ENCODE results near the gene C1orf159. TPM values are rescaled to one million over a fixed set of nuclear protein-coding genes. Genes with fewer than 3 reads are reported as not detected.

The C1orf159 gene
- total and polyA plus RNA-seq, 4 donors = 9.5 to 19.2 (median 13.3) TPM

- no peaks in the 10 kb centered on the region for H3K36me3 ChIP-seq (ENCODE audit: control insufficient read depth in 4 of 4, insufficient read depth in 4 of 4, low read length in 4 of 4)
- ATAC-seq (ENCODE audit: insufficient read depth, low FRiP score) = no peak
- H3K9ac ChIP-seq (ENCODE audit: insufficient read depth in 1 of 2, low read length in 2 of 2) = no peak overlapping the region
- H3K4me1 ChIP-seq (ENCODE audit: control insufficient read depth in 5 of 5, insufficient read depth in 5 of 5, low read length in 5 of 5) = peaks cover 0 to 27% (median 2%) of the 10 kb centered on the region in 5 donors
- H3K27me3 ChIP-seq (ENCODE audit: control insufficient read depth in 3 of 3, insufficient read depth in 3 of 3, low read length in 2 of 3) = no peaks in the 10 kb centered on the region
- WGBS, 2 donors = 82 to 85% methylated on average over 48 of the region's 48 CpGs
- H3K9me3 ChIP-seq (ENCODE audit: control insufficient read depth in 4 of 4, insufficient read depth in 3 of 4, low read length in 3 of 4) = no peaks in the 10 kb centered on the region
- TF ChIP-seq, protein P1, sequence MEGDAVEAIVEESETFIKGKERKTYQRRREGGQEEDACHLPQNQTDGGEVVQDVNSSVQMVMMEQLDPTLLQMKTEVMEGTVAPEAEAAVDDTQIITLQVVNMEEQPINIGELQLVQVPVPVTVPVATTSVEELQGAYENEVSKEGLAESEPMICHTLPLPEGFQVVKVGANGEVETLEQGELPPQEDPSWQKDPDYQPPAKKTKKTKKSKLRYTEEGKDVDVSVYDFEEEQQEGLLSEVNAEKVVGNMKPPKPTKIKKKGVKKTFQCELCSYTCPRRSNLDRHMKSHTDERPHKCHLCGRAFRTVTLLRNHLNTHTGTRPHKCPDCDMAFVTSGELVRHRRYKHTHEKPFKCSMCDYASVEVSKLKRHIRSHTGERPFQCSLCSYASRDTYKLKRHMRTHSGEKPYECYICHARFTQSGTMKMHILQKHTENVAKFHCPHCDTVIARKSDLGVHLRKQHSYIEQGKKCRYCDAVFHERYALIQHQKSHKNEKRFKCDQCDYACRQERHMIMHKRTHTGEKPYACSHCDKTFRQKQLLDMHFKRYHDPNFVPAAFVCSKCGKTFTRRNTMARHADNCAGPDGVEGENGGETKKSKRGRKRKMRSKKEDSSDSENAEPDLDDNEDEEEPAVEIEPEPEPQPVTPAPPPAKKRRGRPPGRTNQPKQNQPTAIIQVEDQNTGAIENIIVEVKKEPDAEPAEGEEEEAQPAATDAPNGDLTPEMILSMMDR (IDR thresholded peaks at IDR 0.05; ENCODE audit: control extremely low read depth, extremely low read depth) = no peak
- peak; percentile 42 to 70 (median 52) for DNase-seq
- no peak overlapping the region for H3K4me3 ChIP-seq
- peak overlapping the region; percentile 6 to 17 for H3K27ac ChIP-seq (ENCODE audit: low read depth in 1 of 2, low read length in 1 of 2)
These were observed 16.4 kb upstream of the C1orf159 start for GRCh38 chr1:1132042-1132950.

GRCh38 chr1:1130206-1131120, 14.6 kb upstream of the C1orf159 start:
- TF ChIP-seq, protein P1 (IDR thresholded peaks at IDR 0.05; ENCODE audit: control extremely low read depth, extremely low read depth) = no peak
- no peak for ATAC-seq (ENCODE audit: insufficient read depth, low FRiP score)
- Histone ChIP-seq H3K27me3 (ENCODE audit: control insufficient read depth in 3 of 3, insufficient read depth in 3 of 3, low read length in 2 of 3) (no peaks in the 10 kb centered on the region), H3K27ac (ENCODE audit: low read depth in 1 of 2, low read length in 1 of 2) (no peak overlapping the region), H3K36me3 (ENCODE audit: control insufficient read depth in 4 of 4, insufficient read depth in 4 of 4, low read length in 4 of 4) (no peaks in the 10 kb centered on the region), H3K9ac (ENCODE audit: insufficient read depth in 1 of 2, low read length in 2 of 2) (no peak overlapping the region), H3K4me1 (ENCODE audit: control insufficient read depth in 5 of 5, insufficient read depth in 5 of 5, low read length in 5 of 5) (peaks cover 0 to 20% (median 0%) of the 10 kb centered on the region in 5 donors), H3K9me3 (ENCODE audit: control insufficient read depth in 4 of 4, insufficient read depth in 3 of 4, low read length in 3 of 4) (no peaks in the 10 kb centered on the region), H3K4me3 (no peak overlapping the region)
- 84 to 88% methylated on average over 43 of the region's 43 CpGs for WGBS, 2 donors
- peak; percentile 37 to 57 (median 53) for DNase-seq

DNA sequence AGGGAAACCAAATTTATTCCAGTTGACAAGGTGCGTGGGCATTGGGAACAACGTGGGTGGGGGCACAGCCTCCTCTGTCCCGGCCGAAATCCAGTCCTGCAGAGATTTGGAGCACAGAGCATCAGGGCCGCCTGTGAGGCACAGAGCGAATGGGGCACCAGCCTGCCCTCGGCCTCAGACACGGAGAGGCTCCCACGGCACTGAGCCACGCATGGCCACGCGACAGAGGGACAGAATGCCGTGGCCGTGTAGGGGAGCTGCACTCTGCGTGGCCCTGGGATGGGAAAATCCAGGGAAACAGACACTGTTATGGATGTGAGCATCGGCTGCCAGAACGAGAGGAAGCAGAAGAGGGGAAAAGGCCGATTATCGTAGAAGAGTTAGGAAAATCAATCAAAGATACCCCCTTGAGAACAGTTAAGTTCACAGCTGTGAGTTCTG, 13.5 kb upstream of the C1orf159 start:
- H3K36me3 ChIP-seq (ENCODE audit: control insufficient read depth in 4 of 4, insufficient read depth in 4 of 4, low read length in 4 of 4) = no peaks in the 10 kb centered on the region
- no peak for DNase-seq
- no peaks in the 10 kb centered on the region for H3K9me3 ChIP-seq (ENCODE audit: control insufficient read depth in 4 of 4, insufficient read depth in 3 of 4, low read length in 3 of 4)
- no peak overlapping the region for H3K27ac ChIP-seq (ENCODE audit: low read depth in 1 of 2, low read length in 1 of 2)
- TF ChIP-seq, protein P1 (IDR thresholded peaks at IDR 0.05; ENCODE audit: control extremely low read depth, extremely low read depth) = no peak
- no peaks in the 10 kb centered on the region for H3K27me3 ChIP-seq (ENCODE audit: control insufficient read depth in 3 of 3, insufficient read depth in 3 of 3, low read length in 2 of 3)
- peaks cover 0 to 20% (median 0%) of the 10 kb centered on the region in 5 donors for H3K4me1 ChIP-seq (ENCODE audit: control insufficient read depth in 5 of 5, insufficient read depth in 5 of 5, low read length in 5 of 5)
- H3K9ac ChIP-seq (ENCODE audit: insufficient read depth in 1 of 2, low read length in 2 of 2) = no peak overlapping the region
- no peak overlapping the region for H3K4me3 ChIP-seq
- no peak for ATAC-seq (ENCODE audit: insufficient read depth, low FRiP score)
- 90 to 93% methylated on average over 19 of the region's 19 CpGs for WGBS, 2 donors
